Nephron (organoid): ENCODE data around the gene PRKG1.

ENCODE experiments used
- H3K27ac Mint-ChIP-seq, 3 experiments: 2 replicates each; pipeline ENCODE4 v1.8.0; 2020; ENCODE audit warnings: mixed read lengths in 3 of 3, mild to moderate bottlenecking in 2 of 3, moderate library complexity in 1 of 3
- H3K27me3 Mint-ChIP-seq: 2 replicates; pipeline ENCODE4 v1.8.0; 2021; ENCODE audit warnings: low read depth, mild to moderate bottlenecking, moderate library complexity, mixed read lengths
- H3K36me3 Mint-ChIP-seq: 2 replicates; pipeline ENCODE4 v1.8.0; 2020; ENCODE audit warnings: low read depth, mixed read lengths
- H3K4me1 Mint-ChIP-seq: 2 replicates; pipeline ENCODE4 v1.8.0; 2020; ENCODE audit warnings: mixed read lengths
- H3K4me3 Mint-ChIP-seq, 3 experiments: 2 replicates each; pipeline ENCODE4 v1.8.0; 2020; ENCODE audit warnings: mild to moderate bottlenecking in 3 of 3, mixed read lengths in 3 of 3, moderate library complexity in 2 of 3
- H3K9me3 Mint-ChIP-seq: 2 replicates; pipeline ENCODE4 v1.8.0; 2020; ENCODE audit warnings: mixed read lengths
- TF ChIP-seq, protein P1 (sequence below), 3 experiments: fragments of 200-600 bp; sonication (generic); IDR thresholded peaks; one replicate each; pipeline ENCODE4 v1.5.0; 2021; ENCODE audit warnings: antibody characterized with exemption in 3 of 3; ENCODE audit not compliant: unreplicated experiment in 3 of 3

Gene PRKG1

DNA sequence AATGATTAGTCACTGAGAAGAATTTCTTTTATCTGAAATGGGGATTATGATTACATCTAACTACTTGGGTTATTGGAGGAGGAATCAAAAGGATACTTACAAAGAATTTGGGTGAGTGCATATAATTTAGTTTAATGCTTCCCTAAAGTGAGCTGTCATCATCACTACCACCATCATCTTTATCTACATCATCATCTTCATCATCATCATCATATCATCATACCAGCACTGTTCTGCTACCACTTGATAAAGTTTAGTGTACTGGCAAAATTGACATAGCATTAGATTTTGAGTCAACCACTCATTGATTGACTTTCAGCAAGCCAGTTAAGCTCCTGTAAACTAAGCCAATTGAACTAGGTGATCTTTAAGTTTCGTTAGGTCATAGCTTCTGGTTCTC lies 994.2 kb downstream of the PRKG1 start:
- Mint-ChIP-seq H3K27me3 (no peaks in the 10 kb centered on the region), H3K9me3 (no peaks in the 10 kb centered on the region), H3K27ac (no peak overlapping the region), H3K36me3 (no peaks in the 10 kb centered on the region), H3K4me3 (no peak overlapping the region), H3K4me1 (no peaks in the 10 kb centered on the region)
- TF ChIP-seq, protein P1, sequence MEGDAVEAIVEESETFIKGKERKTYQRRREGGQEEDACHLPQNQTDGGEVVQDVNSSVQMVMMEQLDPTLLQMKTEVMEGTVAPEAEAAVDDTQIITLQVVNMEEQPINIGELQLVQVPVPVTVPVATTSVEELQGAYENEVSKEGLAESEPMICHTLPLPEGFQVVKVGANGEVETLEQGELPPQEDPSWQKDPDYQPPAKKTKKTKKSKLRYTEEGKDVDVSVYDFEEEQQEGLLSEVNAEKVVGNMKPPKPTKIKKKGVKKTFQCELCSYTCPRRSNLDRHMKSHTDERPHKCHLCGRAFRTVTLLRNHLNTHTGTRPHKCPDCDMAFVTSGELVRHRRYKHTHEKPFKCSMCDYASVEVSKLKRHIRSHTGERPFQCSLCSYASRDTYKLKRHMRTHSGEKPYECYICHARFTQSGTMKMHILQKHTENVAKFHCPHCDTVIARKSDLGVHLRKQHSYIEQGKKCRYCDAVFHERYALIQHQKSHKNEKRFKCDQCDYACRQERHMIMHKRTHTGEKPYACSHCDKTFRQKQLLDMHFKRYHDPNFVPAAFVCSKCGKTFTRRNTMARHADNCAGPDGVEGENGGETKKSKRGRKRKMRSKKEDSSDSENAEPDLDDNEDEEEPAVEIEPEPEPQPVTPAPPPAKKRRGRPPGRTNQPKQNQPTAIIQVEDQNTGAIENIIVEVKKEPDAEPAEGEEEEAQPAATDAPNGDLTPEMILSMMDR (IDR thresholded peaks at IDR 0.05; ENCODE audit: unreplicated experiment in 3 of 3), result no peak

DNA sequence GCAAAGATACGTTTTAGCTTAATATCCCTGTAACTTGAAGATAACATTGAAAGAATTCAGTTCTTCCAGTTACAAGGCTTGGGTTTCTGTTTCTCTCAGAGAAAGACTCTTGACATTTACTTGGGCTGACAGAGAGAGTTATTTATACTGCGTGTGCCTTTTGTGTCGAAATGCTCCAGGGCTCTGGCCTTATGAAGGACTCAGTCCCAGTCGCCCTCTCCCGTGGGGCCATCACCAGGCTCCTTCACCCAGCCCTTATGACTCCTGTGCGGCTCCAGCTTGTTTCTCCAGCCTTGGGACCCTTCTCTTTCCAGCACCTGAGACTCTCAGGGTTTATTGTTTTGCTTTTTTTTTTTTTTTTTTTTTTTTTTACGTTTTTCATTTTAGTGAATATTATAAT lies 997.5 kb downstream of the PRKG1 start:
- TF ChIP-seq, protein P1 (IDR thresholded peaks at IDR 0.05; ENCODE audit: unreplicated experiment in 3 of 3), result no peak
- H3K4me3 Mint-ChIP-seq, result no peak overlapping the region
- H3K9me3 Mint-ChIP-seq, result no peaks in the 10 kb centered on the region
- H3K27me3 Mint-ChIP-seq, result no peaks in the 10 kb centered on the region
- H3K36me3 Mint-ChIP-seq, result no peaks in the 10 kb centered on the region
- H3K4me1 Mint-ChIP-seq, result no peaks in the 10 kb centered on the region
- H3K27ac Mint-ChIP-seq, result no peak overlapping the region

DNA sequence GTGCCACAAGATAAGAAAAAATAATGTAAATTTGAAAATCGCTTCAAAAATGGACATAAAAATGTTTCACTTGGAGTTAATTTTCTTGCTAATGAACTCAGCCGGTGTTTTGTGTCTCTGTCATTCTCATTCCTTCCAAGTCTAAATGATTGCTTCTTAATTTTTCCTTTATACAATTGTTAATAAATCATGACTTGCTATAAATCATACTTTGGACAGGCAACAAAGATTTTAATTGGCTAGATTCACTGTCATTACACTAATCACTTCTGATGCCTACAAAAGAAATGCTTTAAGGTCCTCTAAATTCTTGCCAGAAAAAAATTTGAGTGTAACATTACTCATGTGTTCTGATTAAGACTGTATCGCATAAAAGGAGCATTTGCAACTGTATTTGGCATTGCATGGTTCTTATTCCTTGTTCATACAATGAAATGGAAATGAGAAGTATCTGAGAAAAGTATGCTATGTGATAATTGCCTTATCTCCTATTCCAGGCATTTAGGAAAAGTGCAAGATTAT lies 1000.3 kb downstream of the PRKG1 start:
- Mint-ChIP-seq H3K27ac (no peak overlapping the region), H3K27me3 (no peaks in the 10 kb centered on the region), H3K36me3 (no peaks in the 10 kb centered on the region), H3K9me3 (no peaks in the 10 kb centered on the region), H3K4me1 (no peaks in the 10 kb centered on the region), H3K4me3 (no peak overlapping the region)
- TF ChIP-seq, protein P1 (IDR thresholded peaks at IDR 0.05; ENCODE audit: unreplicated experiment in 3 of 3), result no peak

DNA sequence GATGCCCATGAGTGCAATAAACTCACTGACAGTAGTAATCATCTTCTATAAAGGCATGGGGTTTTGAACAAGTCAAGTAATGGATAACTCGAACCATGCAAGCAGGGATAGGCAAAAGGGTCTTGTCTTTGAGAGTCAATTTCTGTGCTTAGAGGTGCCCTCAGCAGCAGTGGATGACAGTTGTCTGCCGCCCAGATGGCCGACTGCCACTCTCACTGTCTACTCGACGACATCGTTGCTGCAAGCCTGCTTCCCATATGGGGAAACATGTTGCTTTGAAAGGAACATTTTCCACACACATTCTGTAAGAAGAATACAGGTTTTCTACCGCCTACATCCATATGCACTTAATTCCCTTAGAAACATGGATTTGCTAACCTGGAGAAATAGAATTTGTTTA lies 1003.5 kb downstream of the PRKG1 start:
- Mint-ChIP-seq H3K27me3 (no peaks in the 10 kb centered on the region), H3K36me3 (no peaks in the 10 kb centered on the region), H3K27ac (no peak overlapping the region), H3K4me3 (no peak overlapping the region), H3K4me1 (no peaks in the 10 kb centered on the region), H3K9me3 (no peaks in the 10 kb centered on the region)
- TF ChIP-seq, protein P1 (IDR thresholded peaks at IDR 0.05; ENCODE audit: unreplicated experiment in 3 of 3), result no peak

DNA sequence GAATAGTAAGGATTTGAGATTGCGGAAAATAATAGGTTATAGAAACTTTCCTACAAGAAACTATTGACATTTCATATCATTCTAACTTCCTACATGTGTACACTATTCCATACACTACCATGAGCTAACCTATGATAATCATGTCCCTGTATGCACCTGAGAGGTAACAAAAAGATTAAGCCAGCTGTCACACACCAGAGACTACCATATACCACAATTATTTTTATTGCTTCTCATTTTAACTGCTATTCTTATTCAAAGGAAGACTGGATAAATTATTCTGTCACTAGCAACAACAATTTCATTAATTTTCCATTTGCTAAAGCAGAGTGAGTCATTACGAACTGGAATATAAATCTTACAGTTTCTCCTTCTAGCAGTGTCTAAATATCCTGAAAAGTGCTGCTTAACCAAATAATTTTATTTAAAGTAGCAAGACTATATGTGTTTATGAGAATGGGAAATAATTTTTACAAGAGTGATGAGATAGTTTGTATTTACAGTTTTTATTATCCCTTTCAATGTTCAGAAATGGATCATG lies 1004.2 kb downstream of the PRKG1 start:
- TF ChIP-seq, protein P1 (IDR thresholded peaks at IDR 0.05; ENCODE audit: unreplicated experiment in 3 of 3), result no peak
- Mint-ChIP-seq H3K9me3 (no peaks in the 10 kb centered on the region), H3K36me3 (no peaks in the 10 kb centered on the region), H3K27ac (no peak overlapping the region), H3K27me3 (no peaks in the 10 kb centered on the region), H3K4me1 (no peaks in the 10 kb centered on the region), H3K4me3 (no peak overlapping the region)

DNA sequence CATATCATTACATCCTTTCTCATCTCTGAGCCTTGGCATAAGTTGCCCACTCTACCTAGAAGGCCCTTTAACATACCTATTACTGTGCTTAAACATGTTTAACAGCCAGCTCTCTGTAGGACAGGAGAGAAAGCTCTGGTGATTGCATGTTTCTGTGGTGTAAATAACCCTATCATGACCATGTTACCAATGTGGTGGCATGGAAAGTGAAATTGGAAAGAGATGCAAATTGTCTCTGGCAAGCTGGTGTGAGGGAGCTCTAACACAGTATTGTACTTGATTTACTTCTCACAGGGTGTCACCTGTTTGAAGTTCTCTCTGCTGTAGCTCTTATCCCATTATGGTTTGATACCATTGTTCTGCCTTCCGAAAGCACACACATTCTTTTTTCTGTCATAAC lies 1008.0 kb downstream of the PRKG1 start:
- H3K4me1 Mint-ChIP-seq, result no peaks in the 10 kb centered on the region
- no peak overlapping the region for H3K27ac Mint-ChIP-seq
- H3K9me3 Mint-ChIP-seq, result no peaks in the 10 kb centered on the region
- no peaks in the 10 kb centered on the region for H3K27me3 Mint-ChIP-seq
- no peaks in the 10 kb centered on the region for H3K36me3 Mint-ChIP-seq
- TF ChIP-seq, protein P1 (IDR thresholded peaks at IDR 0.05; ENCODE audit: unreplicated experiment in 3 of 3), result no peak
- H3K4me3 Mint-ChIP-seq, result no peak overlapping the region
